Neuronal stem cell (in vitro differentiated cells): ENCODE results near the gene PTCD2.

Source experiments
- DNase-seq: peaks from one replicate; pipeline ENCODE4 v3.0.0-alpha.2; 2013; ENCODE audit warnings: low spot score
- H2AFZ ChIP-seq: one replicate; pipeline ENCODE4 v1.6.1; 2013; ENCODE audit warnings: mild to moderate bottlenecking, low read length, inconsistent platforms
- H2AK5ac ChIP-seq: 2 replicates; pipeline ENCODE4 v1.6.1; 2013; ENCODE audit warnings: low read depth, mild to moderate bottlenecking, inconsistent platforms, low read length, moderate library complexity, mixed read lengths
- H2BK120ac ChIP-seq: 2 replicates; pipeline ENCODE4 v1.6.1; 2013; ENCODE audit warnings: low read depth, mild to moderate bottlenecking, inconsistent platforms, low read length, moderate library complexity, mixed read lengths
- H2BK12ac ChIP-seq: one replicate; pipeline ENCODE4 v1.6.1; 2013; ENCODE audit warnings: low read length, inconsistent platforms
- H2BK15ac ChIP-seq: 2 replicates; pipeline ENCODE4 v1.6.1; 2013; ENCODE audit warnings: mild to moderate bottlenecking, low read length, inconsistent platforms, mixed read lengths
- H2BK5ac ChIP-seq: one replicate; pipeline ENCODE4 v1.6.1; 2013; ENCODE audit warnings: inconsistent platforms, mild to moderate bottlenecking, low read length, moderate library complexity
- H3K14ac ChIP-seq: one replicate; pipeline ENCODE4 v1.6.1; 2013; ENCODE audit warnings: low read length, inconsistent platforms
- H3K18ac ChIP-seq: 2 replicates; pipeline ENCODE4 v1.6.1; 2013; ENCODE audit warnings: low read length, inconsistent platforms
- H3K23ac ChIP-seq: 2 replicates; pipeline ENCODE4 v1.6.1; 2013; ENCODE audit warnings: low read depth, mild to moderate bottlenecking, mixed read lengths, low read length, inconsistent platforms; ENCODE audit not compliant: poor library complexity
- H3K27ac ChIP-seq: replicated peaks from 3 replicates; pipeline ENCODE4 v1.5.1; 2013; ENCODE audit warnings: low read length, inconsistent platforms
- H3K27me3 ChIP-seq, 3 experiments: 2 replicates each; pipeline ENCODE4 v1.6.1; 2013; ENCODE audit warnings: low read length in 3 of 3, mild to moderate bottlenecking in 2 of 3, inconsistent platforms in 1 of 3, low read depth in 1 of 3, mixed read lengths in 1 of 3, moderate library complexity in 1 of 3; ENCODE audit not compliant: control insufficient read depth in 3 of 3, insufficient read depth in 3 of 3
- H3K36me3 ChIP-seq, 2 donors: replicated peaks in 1 of 2; 2 replicates each; pipeline ENCODE4 v1.6.1; 2013; ENCODE audit warnings: low read length in 2 of 2; ENCODE audit not compliant: control insufficient read depth in 2 of 2, insufficient read depth in 2 of 2
- H3K4ac ChIP-seq: 2 replicates; pipeline ENCODE4 v1.6.1; 2013; ENCODE audit warnings: inconsistent platforms, mild to moderate bottlenecking, low read length, moderate library complexity
- H3K4me1 ChIP-seq, 2 donors: 1 replicate in 1 of 2; 2 replicates in 1 of 2; pipeline ENCODE4 v1.6.1; 2013; ENCODE audit warnings: low read length in 2 of 2, low read depth in 1 of 2; ENCODE audit not compliant: control insufficient read depth in 2 of 2, insufficient read depth in 1 of 2
- H3K4me2 ChIP-seq: one replicate; pipeline ENCODE4 v1.6.1; 2013; ENCODE audit warnings: mild to moderate bottlenecking, low read length, inconsistent platforms; ENCODE audit not compliant: insufficient read depth, poor library complexity, severe bottlenecking
- H3K4me3 ChIP-seq, 2 donors: 2 replicates each; pipeline ENCODE4 v1.5.1; 2013; ENCODE audit warnings: low read length in 2 of 2, mild to moderate bottlenecking in 2 of 2, inconsistent platforms in 1 of 2, moderate library complexity in 1 of 2
- H3K79me1 ChIP-seq: one replicate; pipeline ENCODE4 v1.6.1; 2013; ENCODE audit warnings: low read depth, mild to moderate bottlenecking, inconsistent platforms, low read length, moderate library complexity
- H3K9ac ChIP-seq: one replicate; pipeline ENCODE4 v1.6.1; 2013; ENCODE audit warnings: mild to moderate bottlenecking, low read depth, low read length, inconsistent platforms; ENCODE audit not compliant: poor library complexity
- H3K9me3 ChIP-seq, 2 donors: replicated peaks in 1 of 2; 2 replicates each; pipeline versions ENCODE3 to v1.6.1; 2013; ENCODE audit warnings: low read length in 2 of 2, mild to moderate bottlenecking in 2 of 2, inconsistent platforms in 1 of 2, low read depth in 1 of 2, mixed read lengths in 1 of 2, moderate library complexity in 1 of 2; ENCODE audit not compliant: control insufficient read depth in 2 of 2, insufficient read depth in 1 of 2
- H4K8ac ChIP-seq: one replicate; pipeline ENCODE4 v1.6.1; 2013; ENCODE audit warnings: low read depth, mild to moderate bottlenecking, inconsistent platforms, low read length, moderate library complexity
- H4K91ac ChIP-seq: one replicate; pipeline ENCODE4 v1.6.1; 2013; ENCODE audit warnings: low read length, low read depth, mild to moderate bottlenecking, inconsistent platforms; ENCODE audit not compliant: poor library complexity
- WGBS, 2 donors: extraction: QIAGEN DNeasy Blood & Tissue Kit; methylation state at CpG; one replicate each; pipeline ENCODE4 v1.1.7; 2013; ENCODE audit warnings: missing lambda C conversion rate in 2 of 2, mixed read lengths in 1 of 2; ENCODE audit not compliant: insufficient read length in 2 of 2, insufficient replicate concordance in 1 of 2; ENCODE audit errors: extremely low coverage in 2 of 2; 5-methylcytosine and 5-hydroxymethylcytosine counted together

The PTCD2 gene

GRCh38 chr5:72408127-72408526, 88.0 kb downstream of the PTCD2 start:
- Histone ChIP-seq H3K23ac (no peak overlapping the region), H3K4me1 (no peaks in the 10 kb centered on the region), H2BK15ac (no peak overlapping the region), H3K14ac (no peak overlapping the region), H4K8ac (no peak overlapping the region), H2AFZ (peak overlapping the region; percentile 12), H4K91ac (no peak overlapping the region), H3K27ac (no peak overlapping the region), H3K4me2 (no peak overlapping the region), H3K36me3 (no peaks in the 10 kb centered on the region), H2AK5ac (no peak overlapping the region), H2BK12ac (no peak overlapping the region), H3K79me1 (no peaks in the 10 kb centered on the region), H3K4me3 (no peak overlapping the region), H3K9me3 (peaks cover 2 to 12% of the 10 kb centered on the region in 2 donors), H3K9ac (no peak overlapping the region), H2BK120ac (no peak overlapping the region), H3K4ac (no peak overlapping the region), H2BK5ac (no peak overlapping the region), H3K18ac (no peak overlapping the region), H3K27me3 (no peaks in the 10 kb centered on the region)
- WGBS, 2 donors: no CpG with 5 or more reads among the region's 5 CpGs
- DNase-seq: no peak

- Histone ChIP-seq H3K4ac (no peak overlapping the region), H2BK120ac (no peak overlapping the region), H2BK12ac (no peak overlapping the region), H2AFZ (peak overlapping the region; percentile 12), H3K23ac (no peak overlapping the region), H3K4me2 (no peak overlapping the region), H2AK5ac (no peak overlapping the region), H3K27ac (no peak overlapping the region), H3K14ac (no peak overlapping the region), H3K18ac (no peak overlapping the region), H2BK5ac (no peak overlapping the region), H2BK15ac (no peak overlapping the region), H4K91ac (no peak overlapping the region), H3K36me3 (no peaks in the 10 kb centered on the region), H3K27me3 (no peaks in the 10 kb centered on the region), H3K79me1 (no peaks in the 10 kb centered on the region), H4K8ac (no peak overlapping the region), H3K4me1 (no peaks in the 10 kb centered on the region), H3K4me3 (no peak overlapping the region), H3K9ac (no peak overlapping the region), H3K9me3 (peaks cover 2 to 11% of the 10 kb centered on the region in 2 donors)
- no peak for DNase-seq
- no CpG with 5 or more reads among the region's 4 CpGs for WGBS, 2 donors
These were observed 88.4 kb downstream of the PTCD2 start for GRCh38 chr5:72408603-72409002.

GRCh38 chr5:72410688-72411295, 90.6 kb downstream of the PTCD2 start:
- DNase-seq: no peak
- Histone ChIP-seq H3K18ac (no peak overlapping the region), H3K9ac (no peak overlapping the region), H3K4me1 (no peaks in the 10 kb centered on the region), H3K27ac (no peak overlapping the region), H3K23ac (no peak overlapping the region), H2BK15ac (no peak overlapping the region), H4K8ac (no peak overlapping the region), H3K79me1 (no peaks in the 10 kb centered on the region), H3K9me3 (peaks cover 0 to 4% of the 10 kb centered on the region in 2 donors), H3K27me3 (no peaks in the 10 kb centered on the region), H3K14ac (no peak overlapping the region), H2AFZ (no peak overlapping the region), H2AK5ac (no peak overlapping the region), H3K4me2 (no peak overlapping the region), H2BK120ac (no peak overlapping the region), H3K36me3 (no peaks in the 10 kb centered on the region), H2BK5ac (no peak overlapping the region), H2BK12ac (no peak overlapping the region), H4K91ac (no peak overlapping the region), H3K4me3 (no peak overlapping the region), H3K4ac (no peak overlapping the region)
- no CpG with 5 or more reads among the region's 4 CpGs for WGBS, 2 donors

- Histone ChIP-seq H2AFZ (no peak overlapping the region), H3K23ac (no peak overlapping the region), H4K91ac (no peak overlapping the region), H3K4me1 (no peaks in the 10 kb centered on the region), H3K14ac (no peak overlapping the region), H3K4me2 (no peak overlapping the region), H3K79me1 (no peaks in the 10 kb centered on the region), H3K4me3 (no peak overlapping the region), H2BK5ac (no peak overlapping the region), H3K18ac (no peak overlapping the region), H3K9me3 (no peaks in the 10 kb centered on the region), H2BK120ac (no peak overlapping the region), H3K4ac (no peak overlapping the region), H3K36me3 (no peaks in the 10 kb centered on the region), H4K8ac (no peak overlapping the region), H3K27me3 (no peaks in the 10 kb centered on the region), H3K27ac (no peak overlapping the region), H2BK15ac (no peak overlapping the region), H2AK5ac (no peak overlapping the region), H3K9ac (no peak overlapping the region), H2BK12ac (no peak overlapping the region)
- DNase-seq: no peak
- no CpG with 5 or more reads among the region's 4 CpGs for WGBS, 2 donors
These were observed 92.3 kb downstream of the PTCD2 start for GRCh38 chr5:72412283-72413055.
